ENCODE data around the gene RMI1.
"Not testable (repeated sequence)": the region's sequence is repeated elsewhere in the genome, so short reads cannot be mapped to it uniquely, and the experiment has no call there.

The RMI1 gene

GRCh38 chr9:84007662-84008061 is 27.1 kb downstream of the RMI1 start:
- no peak for DNase-seq

- no peak for DNase-seq
These were observed 43.5 kb downstream of the RMI1 start for GRCh38 chr9:84024041-84024575.

DNA sequence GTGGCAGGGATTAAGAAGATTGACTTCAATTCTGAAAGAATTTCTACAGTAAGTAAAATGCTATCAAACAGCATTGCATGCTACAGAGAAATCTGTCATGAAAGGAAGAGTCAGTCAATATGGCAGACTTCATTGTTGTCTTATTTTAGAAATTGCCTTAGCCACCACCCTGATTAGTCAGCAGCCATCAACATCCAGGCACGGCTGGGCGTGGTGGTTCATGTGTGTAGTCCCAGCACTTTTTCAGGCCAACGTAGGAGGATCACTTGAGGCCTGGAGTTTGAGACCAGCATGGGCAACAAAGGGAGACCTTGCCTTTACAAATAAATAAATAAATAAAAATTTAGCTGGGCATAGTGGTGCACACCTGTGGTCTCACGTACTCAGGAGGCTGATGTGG is 46.6 kb downstream of the RMI1 start:
- no peak for DNase-seq

DNA sequence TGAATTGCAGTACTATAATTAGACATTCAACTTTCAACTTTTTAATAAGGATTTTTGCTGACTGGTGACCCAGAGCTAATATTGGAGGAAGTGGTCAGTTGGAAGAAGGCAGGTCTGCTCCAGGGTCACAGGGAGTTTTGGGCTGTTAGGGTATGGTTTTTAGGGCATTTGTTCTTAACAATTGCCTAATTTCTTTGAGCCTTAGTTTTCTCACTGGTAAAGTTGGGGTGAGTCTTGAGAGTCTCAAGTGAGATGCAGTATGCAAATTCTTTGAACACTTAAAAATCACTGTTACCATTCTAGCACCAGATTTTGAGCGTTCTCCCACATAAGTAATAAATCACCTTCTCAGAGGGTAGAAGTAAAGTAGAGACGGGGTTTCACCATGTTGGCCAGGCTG is 50.9 kb downstream of the RMI1 start:
- no peak for DNase-seq

DNA sequence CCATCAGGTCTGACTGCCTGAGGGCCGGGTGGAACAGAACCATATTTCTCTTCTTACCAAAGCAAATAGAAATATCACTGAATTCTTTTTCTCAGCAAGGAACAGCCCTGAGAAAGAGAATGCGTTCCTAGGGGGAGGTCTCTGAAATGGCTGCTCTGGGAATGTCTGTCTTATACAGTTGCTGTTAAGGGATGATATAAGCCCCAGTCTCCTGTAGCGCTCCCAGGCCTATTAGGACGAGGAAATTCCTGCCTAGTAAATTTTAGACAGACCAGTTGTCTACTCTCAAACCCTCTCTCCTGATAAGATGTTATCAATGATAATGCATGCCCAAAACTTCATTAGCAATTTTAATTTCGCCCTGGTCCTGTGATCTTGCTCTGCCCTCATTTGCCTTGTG is 61.3 kb downstream of the RMI1 start:
- not testable (repeated sequence) for DNase-seq

GRCh38 chr9:84045481-84046097 is 65.0 kb downstream of the RMI1 start:
- no peak for DNase-seq
